Endothelial cell of umbilical vein (primary cell): ENCODE results near the gene CST3. TPM values are rescaled to one million over a fixed set of nuclear protein-coding genes. Genes with fewer than 3 reads are reported as not detected.

Source experiments
- BruUV-seq: library from RNA; stranded (reverse); fragments of 400-500 nt; replicated peaks from 2 replicates; lab custom pipeline; 2021; lab: Mats Ljungman, UMichigan
- CTCF ChIA-PET: fragments of 300-600, 350-600 bp; sonication (Branson Sonifier 250); formaldehyde crosslinking; loops from one replicate; lab custom pipeline; 2021; ENCODE audit warnings: antibody characterized with exemption, inconsistent platforms; lab: Charles Lee
- POLR2A ChIA-PET: fragments of 300-600, 350-600 bp; sonication (Branson Sonifier 250); formaldehyde crosslinking; loops from one replicate; lab custom pipeline; 2021; ENCODE audit warnings: antibody characterized with exemption, inconsistent platforms; lab: Charles Lee
- DNase-seq: peaks from one replicate; pipeline ENCODE4 v3.0.0-alpha.2; 2011; ENCODE audit warnings: low read depth, low spot score
- FAIRE-seq: peaks from 2 replicates; lab custom pipeline; 2011; peaks lifted over from hg19 to GRCh38; lab: Jason Lieb, UNC
- H2AFZ ChIP-seq: 2 replicates; pipeline ENCODE4 v1.6.0; 2012; ENCODE audit warnings: low read depth, low read length, control low read depth, inconsistent platforms
- H3K27ac ChIP-seq: 2 replicates; pipeline ENCODE4 v1.5.1; 2011; ENCODE audit warnings: low read depth, mild to moderate bottlenecking, control low read depth, low read length, moderate library complexity; ENCODE audit not compliant: insufficient read depth
- H3K27me3 ChIP-seq, 2 experiments: 2 replicates each; pipeline versions ENCODE4 v1.6.0 to v1.6.1; 2011; ENCODE audit warnings: low read length in 2 of 2, mixed read lengths in 1 of 2; ENCODE audit not compliant: control insufficient read depth in 2 of 2, insufficient read depth in 2 of 2
- H3K36me3 ChIP-seq, 2 experiments: 2 replicates in 1 of 2; 3 replicates in 1 of 2; pipeline ENCODE4 v1.5.1; 2011; ENCODE audit warnings: low read length in 2 of 2, mild to moderate bottlenecking in 1 of 2, moderate library complexity in 1 of 2; ENCODE audit not compliant: control insufficient read depth in 2 of 2, insufficient read depth in 2 of 2; ENCODE audit errors: extremely low read depth in 1 of 2
- H3K4me1 ChIP-seq: 3 replicates; pipeline ENCODE4 v1.5.1; 2011; ENCODE audit warnings: mild to moderate bottlenecking, low read length; ENCODE audit not compliant: control insufficient read depth, insufficient read depth; ENCODE audit errors: extremely low read depth
- H3K4me2 ChIP-seq: 2 replicates; pipeline ENCODE4 v1.6.1; 2011; ENCODE audit warnings: low read length, control low read depth, mixed read lengths; ENCODE audit not compliant: insufficient read depth
- H3K4me3 ChIP-seq, 3 experiments: fragments of 200-600 bp in 1 of 3; sonication (generic), shearing (Covaris generic) in 1 of 3; replicated peaks in 1 of 3; 2 replicates each; pipeline ENCODE4 v1.5.1; 2011 to 2016; ENCODE audit warnings: control low read depth in 3 of 3, low read length in 3 of 3, mild to moderate bottlenecking in 2 of 3, inconsistent platforms in 1 of 3, low read depth in 1 of 3, moderate library complexity in 1 of 3; ENCODE audit not compliant: insufficient read depth in 1 of 3
- H3K79me2 ChIP-seq: 2 replicates; pipeline ENCODE4 v1.6.0; 2012; ENCODE audit warnings: low read length, inconsistent platforms; ENCODE audit not compliant: control insufficient read depth, insufficient read depth
- H3K9ac ChIP-seq: replicated peaks from 2 replicates; pipeline ENCODE3; 2011; ENCODE audit warnings: low read length, control low read depth; ENCODE audit not compliant: insufficient read depth; ENCODE audit errors: extremely low read depth
- H3K9me1 ChIP-seq: replicated peaks from 3 replicates; pipeline ENCODE4 v1.6.0; 2011; ENCODE audit warnings: mild to moderate bottlenecking, low read length; ENCODE audit not compliant: control insufficient read depth, insufficient read depth; ENCODE audit errors: extremely low read depth
- H3K9me3 ChIP-seq: replicated peaks from 2 replicates; pipeline ENCODE4 v1.5.1; 2012; ENCODE audit warnings: low read length, inconsistent platforms; ENCODE audit not compliant: control insufficient read depth, insufficient read depth
- H4K20me1 ChIP-seq: replicated peaks from 2 replicates; pipeline ENCODE3; 2011; ENCODE audit warnings: mild to moderate bottlenecking, low read length; ENCODE audit not compliant: control insufficient read depth, insufficient read depth; ENCODE audit errors: extremely low read depth
- EZH2 ChIP-seq: IDR thresholded peaks from 2 replicates; pipeline ENCODE4 v1.6.1; 2012; ENCODE audit warnings: borderline replicate concordance, low read depth, mild to moderate bottlenecking, moderate library complexity, low read length, inconsistent platforms; ENCODE audit not compliant: severe bottlenecking
- FOS ChIP-seq: IDR thresholded peaks from 2 replicates; pipeline ENCODE4 v1.6.1; 2011; ENCODE audit warnings: mild to moderate bottlenecking, low read length, moderate library complexity, borderline replicate concordance; ENCODE audit not compliant: insufficient read depth
- GATA2 ChIP-seq: IDR thresholded peaks from 2 replicates; pipeline ENCODE4 v1.7.0; 2011; ENCODE audit warnings: low read depth, mild to moderate bottlenecking, moderate library complexity, mixed read lengths, low read length; ENCODE audit not compliant: insufficient read length, insufficient read depth
- JUN ChIP-seq: IDR thresholded peaks from 2 replicates; pipeline ENCODE4 v1.6.1; 2011; ENCODE audit warnings: borderline replicate concordance, low read depth; ENCODE audit not compliant: insufficient read length, insufficient read depth
- MYC ChIP-seq: IDR thresholded peaks from one replicate; pipeline ENCODE4 v1.6.1; 2011; ENCODE audit warnings: mild to moderate bottlenecking, low read depth, low read length
- POLR2A ChIP-seq: IDR thresholded peaks from 2 replicates; pipeline ENCODE4 v1.6.1; 2012; ENCODE audit warnings: low read depth, mild to moderate bottlenecking, control low read depth, low read length
- POLR2AphosphoS5 ChIP-seq: IDR thresholded peaks from 2 replicates; pipeline ENCODE4 v1.6.1; 2012; ENCODE audit warnings: low read depth, mild to moderate bottlenecking, control low read depth, low read length, moderate library complexity; ENCODE audit not compliant: insufficient read depth
- dilution Hi-C: fragments of 300-500 bp; cut with MboI; formaldehyde crosslinking; loops from one replicate; pipeline ENCODE4 v1.15.0; 2019; ENCODE audit warnings: low sequenced_read_pairs; ENCODE audit not compliant: extremely low pct_ligation_motif_present
- intact Hi-C: fragments of 100-400 bp; cut with micrococcal nuclease; formaldehyde crosslinking; loops from one replicate; pipeline ENCODE4 v1.10.0; 2022
- polyA plus RNA-seq, 4 experiments: library from polyadenylated mRNA; depleted of rRNA in 3 of 4; stranded (reverse) in 3 of 4; unstranded in 1 of 4; fragments of >200 nt; gene quantifications; 2 replicates each; pipeline versions ENCODE4 v1.2.1 to v1.2.3, GENCODE V29; 2011 to 2012; ENCODE audit warnings: missing spikeins in 1 of 4
- total RNA-seq: library from RNA; stranded (reverse); gene quantifications from 2 replicates; pipeline ENCODE4 v1.2.3, GENCODE V29; 2021
- TF ChIP-seq, protein P1 (sequence below), 2 donors: IDR thresholded peaks; 1 replicate in 1 of 2; 2 replicates in 1 of 2; pipeline ENCODE4 v1.5.1; 2011; ENCODE audit warnings: low read length in 2 of 2, mild to moderate bottlenecking in 2 of 2, moderate library complexity in 2 of 2, control low read depth in 1 of 2, inconsistent platforms in 1 of 2, low read depth in 1 of 2; ENCODE audit not compliant: insufficient read depth in 1 of 2; ENCODE audit errors: extremely low read depth in 1 of 2
- TF ChIP-seq, protein P2 (sequence below): IDR thresholded peaks from 2 replicates; pipeline ENCODE4 v1.6.1; 2011; ENCODE audit not compliant: insufficient read depth, insufficient read length

Gene CST3
- total and polyA plus RNA-seq, 2 donors (not counting 3 experiments of a cell fraction or from before 2014, with no cell fraction given): 251 to 479 TPM

DNA sequence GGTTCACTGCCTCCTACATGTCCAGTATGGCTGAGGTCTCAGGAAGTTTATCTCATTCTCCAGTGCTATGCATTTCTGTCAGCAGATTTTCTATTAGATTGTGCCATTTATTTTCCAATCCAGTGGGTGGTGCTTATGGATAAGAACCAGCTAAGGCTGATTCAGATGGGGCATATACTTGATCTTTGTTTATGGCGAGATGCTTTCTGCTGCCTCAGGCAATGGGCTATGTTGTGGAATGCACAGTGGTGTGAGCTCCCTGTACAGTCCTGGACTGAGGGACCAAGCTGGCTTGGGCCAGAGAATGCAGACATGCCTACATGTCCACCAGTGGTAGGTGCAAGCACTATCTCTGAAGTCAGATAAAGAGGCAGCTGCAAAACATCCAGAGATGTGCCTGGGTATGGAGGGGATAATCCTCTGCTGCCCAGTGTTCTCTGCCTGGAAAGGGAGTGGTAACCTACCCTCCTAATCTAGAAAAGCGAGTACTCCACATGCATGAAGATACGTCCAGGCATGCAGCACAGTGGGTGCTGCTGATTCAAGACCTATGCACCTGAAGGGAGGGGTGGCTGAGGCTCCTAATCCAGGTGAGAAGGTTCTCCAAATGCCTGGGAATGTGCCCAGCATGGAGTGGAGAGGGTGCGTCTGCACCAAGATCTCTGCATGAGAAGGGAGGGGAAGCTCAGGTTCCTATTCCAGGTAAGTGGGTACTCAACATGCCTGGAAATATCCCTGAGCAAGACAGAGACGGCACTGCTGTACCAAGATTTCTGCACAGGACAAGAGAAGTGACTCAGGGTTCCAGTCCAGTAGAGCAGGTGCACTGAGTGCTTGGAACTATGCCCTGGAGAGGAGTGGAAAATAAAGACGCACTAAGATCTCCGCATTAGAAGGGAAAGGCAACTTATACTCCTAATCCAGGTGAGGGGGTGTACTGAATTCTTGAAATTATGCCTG is 41.7 kb upstream of the CST3 start:
- no TSS peak for BruUV-seq
- Histone ChIP-seq H3K79me2 (no peaks in the 10 kb centered on the region), H3K4me2 (no peak overlapping the region), H3K9me3 (no peaks in the 10 kb centered on the region), H3K4me1 (peaks cover 24% of the 10 kb centered on the region), H3K9me1 (no peaks in the 10 kb centered on the region), H3K27me3 (no peaks in the 10 kb centered on the region), H3K27ac (no peak overlapping the region), H4K20me1 (no peaks in the 10 kb centered on the region), H3K9ac (no peak overlapping the region), H2AFZ (no peak overlapping the region), H3K4me3 (no peak overlapping the region), H3K36me3 (no peaks in the 10 kb centered on the region)
- no peak for TF ChIP-seq POLR2AphosphoS5
- TF ChIP-seq MYC: no peak
- intact Hi-C loops (loop anchor here (5.0 kb wide), 1 partner anchor 423 kb away; no protein-coding TSS in a partner anchor), dilution Hi-C loops (no loop called here)
- DNase-seq: no peak
- POLR2A ChIA-PET: no interaction called here
- CTCF ChIA-PET: interaction anchor here (1.1 to 1.9 kb wide), 2 partner anchors 11 to 14 kb away, joined by 3 to 5 read pairs; no protein-coding TSS in a partner anchor
- FAIRE-seq: no peak

DNA sequence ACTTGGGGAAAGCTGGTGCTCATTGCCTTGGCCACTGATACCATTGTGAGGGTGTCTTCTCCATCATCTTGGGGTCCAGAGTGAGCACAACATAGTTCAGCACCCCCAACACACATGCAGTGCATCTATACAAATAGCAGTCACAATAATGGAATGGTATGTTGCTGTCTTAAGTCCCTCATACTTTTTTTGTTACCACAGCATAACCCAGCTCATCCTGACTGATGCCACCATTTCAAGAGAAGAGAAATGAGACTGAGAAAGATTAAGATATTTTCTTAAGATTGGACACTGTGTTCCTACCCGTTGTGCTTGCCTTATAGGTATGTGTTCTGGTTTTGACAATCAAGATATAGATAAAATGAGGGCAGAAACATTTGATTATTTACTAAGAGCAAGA is 35.5 kb upstream of the CST3 start:
- FAIRE-seq (no peak), DNase-seq (no peak)
- Histone ChIP-seq H2AFZ (no peak overlapping the region), H3K79me2 (no peaks in the 10 kb centered on the region), H4K20me1 (no peaks in the 10 kb centered on the region), H3K9me1 (no peaks in the 10 kb centered on the region), H3K9ac (no peak overlapping the region), H3K4me1 (no peaks in the 10 kb centered on the region), H3K4me3 (no peak overlapping the region), H3K9me3 (no peaks in the 10 kb centered on the region), H3K27ac (no peak overlapping the region), H3K4me2 (no peak overlapping the region), H3K36me3 (no peaks in the 10 kb centered on the region), H3K27me3 (no peaks in the 10 kb centered on the region)
- no TSS peak for BruUV-seq
- ChIA-PET CTCF (no interaction called here), POLR2A (no interaction called here)
- intact Hi-C loops: no loop called here
- dilution Hi-C loops: no loop called here
- TF ChIP-seq, protein P1, sequence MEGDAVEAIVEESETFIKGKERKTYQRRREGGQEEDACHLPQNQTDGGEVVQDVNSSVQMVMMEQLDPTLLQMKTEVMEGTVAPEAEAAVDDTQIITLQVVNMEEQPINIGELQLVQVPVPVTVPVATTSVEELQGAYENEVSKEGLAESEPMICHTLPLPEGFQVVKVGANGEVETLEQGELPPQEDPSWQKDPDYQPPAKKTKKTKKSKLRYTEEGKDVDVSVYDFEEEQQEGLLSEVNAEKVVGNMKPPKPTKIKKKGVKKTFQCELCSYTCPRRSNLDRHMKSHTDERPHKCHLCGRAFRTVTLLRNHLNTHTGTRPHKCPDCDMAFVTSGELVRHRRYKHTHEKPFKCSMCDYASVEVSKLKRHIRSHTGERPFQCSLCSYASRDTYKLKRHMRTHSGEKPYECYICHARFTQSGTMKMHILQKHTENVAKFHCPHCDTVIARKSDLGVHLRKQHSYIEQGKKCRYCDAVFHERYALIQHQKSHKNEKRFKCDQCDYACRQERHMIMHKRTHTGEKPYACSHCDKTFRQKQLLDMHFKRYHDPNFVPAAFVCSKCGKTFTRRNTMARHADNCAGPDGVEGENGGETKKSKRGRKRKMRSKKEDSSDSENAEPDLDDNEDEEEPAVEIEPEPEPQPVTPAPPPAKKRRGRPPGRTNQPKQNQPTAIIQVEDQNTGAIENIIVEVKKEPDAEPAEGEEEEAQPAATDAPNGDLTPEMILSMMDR (IDR thresholded peaks at IDR 0.05; ENCODE audit: extremely low read depth in 1 of 2, insufficient read depth in 1 of 2, low read depth in 1 of 2, low read length in 2 of 2): no peak
- TF ChIP-seq GATA2: no peak
- no peak for TF ChIP-seq MYC
- no peak for TF ChIP-seq EZH2
- TF ChIP-seq POLR2AphosphoS5: no peak
- TF ChIP-seq POLR2A: no peak
- TF ChIP-seq, protein P2, sequence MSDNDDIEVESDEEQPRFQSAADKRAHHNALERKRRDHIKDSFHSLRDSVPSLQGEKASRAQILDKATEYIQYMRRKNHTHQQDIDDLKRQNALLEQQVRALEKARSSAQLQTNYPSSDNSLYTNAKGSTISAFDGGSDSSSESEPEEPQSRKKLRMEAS: no peak
- TF ChIP-seq FOS: no peak
- TF ChIP-seq JUN: no peak
